A549 (cell line): Measurements from ENCODE around the gene TEAD3. TPM values are rescaled to one million over a fixed set of nuclear protein-coding genes. Genes with fewer than 3 reads are reported as not detected.

Experiments
- ATAC-seq, 2 experiments: fragments of 200-7000 bp in 1 of 2; fragments of >200 bp in 1 of 2; cut with Nextera tagmentation in 1 of 2; cut with Tn5 transposase in 1 of 2; 3 replicates each; pipeline versions ENCODE4 v1.8.0 to v1.9.1; 2018 to 2020; ENCODE audit warnings: mild to moderate bottlenecking in 1 of 2, moderate library complexity in 1 of 2
- CTCF ChIA-PET: fragments of 300-600 bp; sonication (Branson Sonifier 250); formaldehyde crosslinking; extraction: SDS; loops from one replicate; lab custom pipeline; 2021; ENCODE audit warnings: antibody characterized with exemption, inconsistent platforms; lab: Yijun Ruan, JAX
- POLR2A ChIA-PET: fragments of 350-600 bp; formaldehyde crosslinking; extraction: SDS; loops from one replicate; lab custom pipeline; 2021; ENCODE audit warnings: antibody characterized with exemption, inconsistent platforms; lab: Yijun Ruan, JAX
- DNase-seq, 2 experiments: peaks; one replicate each; pipeline versions ENCODE4 v3.0.0 to v3.0.0-alpha.2; 2011 to 2016; ENCODE audit warnings: low read depth in 1 of 2, low spot score in 1 of 2
- FAIRE-seq: peaks from 2 replicates; lab custom pipeline; 2011; peaks lifted over from hg19 to GRCh38; lab: Jason Lieb, UNC
- H3K27ac ChIP-seq, 2 experiments: fragments of >200 bp; sonication (Bioruptor Twin); formaldehyde crosslinking; 3 replicates each; pipeline ENCODE4 v1.5.1; 2016 to 2017
- H3K4me1 ChIP-seq: fragments of >200 bp; sonication (Bioruptor Twin); formaldehyde crosslinking; 3 replicates; pipeline ENCODE4 v1.6.1; 2016
- H3K4me2 ChIP-seq: fragments of >200 bp; sonication (Bioruptor Twin); formaldehyde crosslinking; 3 replicates; pipeline ENCODE4 v1.6.1; 2016
- H3K4me3 ChIP-seq: fragments of >200 bp; sonication (Bioruptor Twin); formaldehyde crosslinking; 3 replicates; pipeline ENCODE4 v1.5.1; 2016
- H3K9me3 ChIP-seq: fragments of >200 bp; sonication (Bioruptor Twin); formaldehyde crosslinking; 3 replicates; pipeline ENCODE4 v1.6.1; 2016
- CBX8 ChIP-seq: fragments of 200-600 bp; sonication (generic); IDR thresholded peaks from 2 replicates; pipeline ENCODE4 v1.6.1; 2016
- CHD2 ChIP-seq: fragments of 150-350 bp; IDR thresholded peaks from 2 replicates; pipeline ENCODE4 v1.6.1; 2014; ENCODE audit warnings: low read length; ENCODE audit not compliant: partially characterized antibody
- CHD4 ChIP-seq: fragments of 200-600 bp; sonication (generic); IDR thresholded peaks from 2 replicates; pipeline ENCODE4 v1.6.1; 2016; ENCODE audit warnings: antibody characterized with exemption, mild to moderate bottlenecking, borderline replicate concordance
- EHF ChIP-seq: fragments of 250-450 bp; sonication (Bioruptor Pico); IDR thresholded peaks from 2 replicates; pipeline ENCODE4 v1.5.0; 2020; ENCODE audit warnings: mild to moderate bottlenecking
- EHMT2 ChIP-seq: fragments of 200-600 bp; sonication (generic); IDR thresholded peaks from 2 replicates; pipeline ENCODE4 v1.6.1; 2016; ENCODE audit warnings: antibody characterized with exemption, low read depth, mild to moderate bottlenecking, moderate library complexity
- GATA3 ChIP-seq: IDR thresholded peaks from 2 replicates; pipeline ENCODE4 v1.6.1; 2012; ENCODE audit warnings: borderline replicate concordance
- HOXB5 ChIP-seq: fragments of 250-450 bp; sonication (Bioruptor Pico); IDR thresholded peaks from 2 replicates; pipeline ENCODE4 v1.5.0; 2020; ENCODE audit warnings: mild to moderate bottlenecking, moderate library complexity
- JUNB ChIP-seq: fragments of >200 bp; sonication (Bioruptor Twin); formaldehyde crosslinking; IDR thresholded peaks from 2 replicates; pipeline ENCODE4 v1.6.1; 2016
- MAFK ChIP-seq: fragments of 450-650 bp; IDR thresholded peaks from 2 replicates; pipeline ENCODE4 v1.6.1; 2014; ENCODE audit not compliant: partially characterized antibody
- MAZ ChIP-seq: fragments of 150-350 bp; IDR thresholded peaks from 2 replicates; pipeline ENCODE4 v1.6.1; 2014; ENCODE audit warnings: antibody characterized with exemption, low read depth, low read length, borderline replicate concordance
- MYC ChIP-seq: IDR thresholded peaks from 2 replicates; pipeline ENCODE4 v1.6.1; 2012; ENCODE audit warnings: mild to moderate bottlenecking, inconsistent platforms, low read length, improper control_type of control experiment, borderline replicate concordance
- NPAS2 ChIP-seq: fragments of 250-450 bp; sonication (Bioruptor Pico); IDR thresholded peaks from 2 replicates; pipeline ENCODE4 v1.8.0; 2022; ENCODE audit warnings: mild to moderate bottlenecking, moderate library complexity, borderline replicate concordance
- POLR2AphosphoS2 ChIP-seq: conservative IDR thresholded peaks from 2 replicates; pipeline ENCODE4 v1.6.1; 2012; ENCODE audit warnings: low read length, improper control_type of control experiment, inconsistent platforms
- RCOR1 ChIP-seq: fragments of 150-350 bp; IDR thresholded peaks from 2 replicates; pipeline ENCODE4 v1.6.1; 2014; ENCODE audit warnings: antibody characterized with exemption, low read length, low read depth
- RFX5 ChIP-seq: fragments of 450-650 bp; IDR thresholded peaks from 2 replicates; pipeline ENCODE4 v1.7.1; 2014; ENCODE audit warnings: antibody characterized with exemption, mild to moderate bottlenecking, moderate library complexity
- WGBS: methylation state at CpG from one replicate; pipeline ENCODE4 v1.1.6; 2017; ENCODE audit errors: missing lambda C conversion rate; 5-methylcytosine and 5-hydroxymethylcytosine counted together
- polyA plus RNA-seq, 4 experiments: library from polyadenylated mRNA; depleted of rRNA in 3 of 4; stranded (reverse); fragments of >200 nt; fragmentation: RNase III in 1 of 4; extraction: RNeasy Plus Mini Kit Qiagen cat#74134 plus additional on column Dnase treatment in 1 of 4; gene quantifications; 2 replicates in 3 of 4; 3 replicates in 1 of 4; pipeline ENCODE4 v1.2.3, GENCODE V29; 2011 to 2017
- TF ChIP-seq, protein P1 (sequence below): fragments of 450-650 bp; IDR thresholded peaks from 2 replicates; pipeline ENCODE4 v1.6.1; 2014; ENCODE audit warnings: antibody characterized with exemption
- TF ChIP-seq, protein P2 (sequence below): fragments of 250-450 bp; sonication (Bioruptor Pico); IDR thresholded peaks from 2 replicates; pipeline ENCODE4 v1.5.0; 2021; ENCODE audit warnings: mild to moderate bottlenecking, moderate library complexity, borderline replicate concordance
- TF ChIP-seq, protein P3 (sequence below): fragments of 200-600 bp; sonication (generic); IDR thresholded peaks from 2 replicates; pipeline ENCODE4 v1.6.1; 2016; ENCODE audit warnings: antibody characterized with exemption, mild to moderate bottlenecking, moderate library complexity
- TF ChIP-seq, protein P4 (sequence below): fragments of >200 bp; sonication (Bioruptor Twin); formaldehyde crosslinking; IDR thresholded peaks from 3 replicates; pipeline ENCODE4 v1.5.1; 2016
- TF ChIP-seq, protein P5 (sequence below): fragments of 250-450 bp; sonication (Bioruptor Pico); IDR thresholded peaks from 2 replicates; pipeline ENCODE4 v1.5.0; 2020; ENCODE audit warnings: low read depth, mild to moderate bottlenecking, moderate library complexity

Gene TEAD3
- polyA plus RNA-seq, 2 of the 4 experiments (the other 2 are of a cell fraction), result 2.1 to 4.2 TPM

DNA sequence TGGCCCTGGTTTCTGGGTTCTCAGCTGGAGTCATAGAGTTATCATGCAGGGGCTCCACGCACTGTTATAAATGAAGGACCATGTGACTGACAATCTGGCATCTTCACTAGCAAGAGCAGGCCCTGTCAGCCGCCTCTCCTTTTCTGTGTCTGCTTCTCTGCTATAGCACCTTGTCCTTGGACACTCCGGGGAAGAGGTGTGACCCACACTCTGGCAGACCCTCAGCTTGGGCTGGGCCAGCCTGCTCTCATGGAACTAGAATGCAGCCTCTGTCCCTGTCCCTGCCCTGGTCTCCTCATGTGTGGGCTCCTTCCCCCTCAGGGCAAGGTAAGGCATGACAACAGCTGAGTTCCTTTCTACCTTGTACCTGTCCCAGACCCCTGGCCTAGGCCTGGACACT lies 55.7 kb downstream of the TEAD3 start:
- no peaks in the 10 kb centered on the region for H3K9me3 ChIP-seq
- TF ChIP-seq, protein P1, sequence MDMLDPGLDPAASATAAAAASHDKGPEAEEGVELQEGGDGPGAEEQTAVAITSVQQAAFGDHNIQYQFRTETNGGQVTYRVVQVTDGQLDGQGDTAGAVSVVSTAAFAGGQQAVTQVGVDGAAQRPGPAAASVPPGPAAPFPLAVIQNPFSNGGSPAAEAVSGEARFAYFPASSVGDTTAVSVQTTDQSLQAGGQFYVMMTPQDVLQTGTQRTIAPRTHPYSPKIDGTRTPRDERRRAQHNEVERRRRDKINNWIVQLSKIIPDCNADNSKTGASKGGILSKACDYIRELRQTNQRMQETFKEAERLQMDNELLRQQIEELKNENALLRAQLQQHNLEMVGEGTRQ, result no peak
- TF ChIP-seq, protein P2, sequence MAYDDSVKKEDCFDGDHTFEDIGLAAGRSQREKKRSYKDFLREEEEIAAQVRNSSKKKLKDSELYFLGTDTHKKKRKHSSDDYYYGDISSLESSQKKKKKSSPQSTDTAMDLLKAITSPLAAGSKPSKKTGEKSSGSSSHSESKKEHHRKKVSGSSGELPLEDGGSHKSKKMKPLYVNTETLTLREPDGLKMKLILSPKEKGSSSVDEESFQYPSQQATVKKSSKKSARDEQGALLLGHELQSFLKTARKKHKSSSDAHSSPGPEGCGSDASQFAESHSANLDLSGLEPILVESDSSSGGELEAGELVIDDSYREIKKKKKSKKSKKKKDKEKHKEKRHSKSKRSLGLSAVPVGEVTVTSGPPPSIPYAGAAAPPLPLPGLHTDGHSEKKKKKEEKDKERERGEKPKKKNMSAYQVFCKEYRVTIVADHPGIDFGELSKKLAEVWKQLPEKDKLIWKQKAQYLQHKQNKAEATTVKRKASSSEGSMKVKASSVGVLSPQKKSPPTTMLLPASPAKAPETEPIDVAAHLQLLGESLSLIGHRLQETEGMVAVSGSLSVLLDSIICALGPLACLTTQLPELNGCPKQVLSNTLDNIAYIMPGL (CRISPR knock-in tag), result no peak
- TF ChIP-seq MYC, result no peak
- TF ChIP-seq RFX5, result no peak
- no peak for TF ChIP-seq EHF (CRISPR knock-in tag)
- no peak for TF ChIP-seq CHD4
- TF ChIP-seq MAZ, result no peak
- TF ChIP-seq, protein P3, sequence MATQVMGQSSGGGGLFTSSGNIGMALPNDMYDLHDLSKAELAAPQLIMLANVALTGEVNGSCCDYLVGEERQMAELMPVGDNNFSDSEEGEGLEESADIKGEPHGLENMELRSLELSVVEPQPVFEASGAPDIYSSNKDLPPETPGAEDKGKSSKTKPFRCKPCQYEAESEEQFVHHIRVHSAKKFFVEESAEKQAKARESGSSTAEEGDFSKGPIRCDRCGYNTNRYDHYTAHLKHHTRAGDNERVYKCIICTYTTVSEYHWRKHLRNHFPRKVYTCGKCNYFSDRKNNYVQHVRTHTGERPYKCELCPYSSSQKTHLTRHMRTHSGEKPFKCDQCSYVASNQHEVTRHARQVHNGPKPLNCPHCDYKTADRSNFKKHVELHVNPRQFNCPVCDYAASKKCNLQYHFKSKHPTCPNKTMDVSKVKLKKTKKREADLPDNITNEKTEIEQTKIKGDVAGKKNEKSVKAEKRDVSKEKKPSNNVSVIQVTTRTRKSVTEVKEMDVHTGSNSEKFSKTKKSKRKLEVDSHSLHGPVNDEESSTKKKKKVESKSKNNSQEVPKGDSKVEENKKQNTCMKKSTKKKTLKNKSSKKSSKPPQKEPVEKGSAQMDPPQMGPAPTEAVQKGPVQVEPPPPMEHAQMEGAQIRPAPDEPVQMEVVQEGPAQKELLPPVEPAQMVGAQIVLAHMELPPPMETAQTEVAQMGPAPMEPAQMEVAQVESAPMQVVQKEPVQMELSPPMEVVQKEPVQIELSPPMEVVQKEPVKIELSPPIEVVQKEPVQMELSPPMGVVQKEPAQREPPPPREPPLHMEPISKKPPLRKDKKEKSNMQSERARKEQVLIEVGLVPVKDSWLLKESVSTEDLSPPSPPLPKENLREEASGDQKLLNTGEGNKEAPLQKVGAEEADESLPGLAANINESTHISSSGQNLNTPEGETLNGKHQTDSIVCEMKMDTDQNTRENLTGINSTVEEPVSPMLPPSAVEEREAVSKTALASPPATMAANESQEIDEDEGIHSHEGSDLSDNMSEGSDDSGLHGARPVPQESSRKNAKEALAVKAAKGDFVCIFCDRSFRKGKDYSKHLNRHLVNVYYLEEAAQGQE, result no peak
- no peak for TF ChIP-seq NPAS2 (CRISPR knock-in tag)
- TF ChIP-seq CHD2, result no peak
- no peak for TF ChIP-seq GATA3
- TF ChIP-seq HOXB5 (CRISPR knock-in tag), result no peak
- no peak for TF ChIP-seq EHMT2
- no peaks in the 10 kb centered on the region for H3K4me1 ChIP-seq
- ATAC-seq (no peak), DNase-seq (no peak), FAIRE-seq (no peak)
- POLR2A ChIA-PET, result no interaction called here
- 66% methylated on average over 3 of the region's 3 CpGs for WGBS
- CTCF ChIA-PET, result interaction anchor here (1.1 to 1.7 kb wide), 3 partner anchors 8 to 14 kb away, joined by 3 to 4 read pairs (median 4); no protein-coding TSS in a partner anchor
- H3K4me3 ChIP-seq, result no peak overlapping the region
- no peak overlapping the region for H3K4me2 ChIP-seq
- H3K27ac ChIP-seq, result no peak overlapping the region

DNA sequence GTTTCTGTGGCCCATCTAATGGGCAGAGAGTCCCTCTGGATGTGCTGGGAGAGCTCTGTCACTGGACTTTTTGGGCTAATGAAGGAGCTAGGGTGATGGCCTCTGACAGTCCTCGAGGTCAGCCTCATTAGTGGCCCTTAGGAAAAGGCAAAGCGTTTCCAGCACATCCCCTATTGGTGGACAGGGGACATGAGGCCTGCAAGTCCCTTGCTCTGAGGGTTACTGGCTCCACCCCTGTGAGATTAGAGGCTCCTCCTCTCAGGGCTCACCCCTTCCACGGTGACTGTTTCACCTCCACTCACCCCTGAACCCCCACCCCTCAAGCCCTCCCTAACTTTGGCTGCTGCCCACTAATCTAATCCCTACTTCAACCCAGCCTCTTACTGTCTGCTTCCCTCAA lies 57.6 kb downstream of the TEAD3 start:
- ATAC-seq (peak; percentile 24 to 46; a peak in 3 of 6 replicates), DNase-seq (no peak)

More for the DNA sequence above, 57.6 kb downstream of the TEAD3 start:
- FAIRE-seq, result no peak
- H3K9me3 ChIP-seq, result no peaks in the 10 kb centered on the region
- H3K4me3 ChIP-seq, result no peak overlapping the region
- TF ChIP-seq JUNB (no peak), MYC (no peak), CHD4 (no peak), RCOR1 (no peak), POLR2AphosphoS2 (no peak), CBX8 (no peak), MAFK (no peak), CHD2 (no peak), EHF (CRISPR knock-in tag) (no peak), HOXB5 (CRISPR knock-in tag) (no peak)
- TF ChIP-seq, protein P3, result no peak
- TF ChIP-seq, protein P4, sequence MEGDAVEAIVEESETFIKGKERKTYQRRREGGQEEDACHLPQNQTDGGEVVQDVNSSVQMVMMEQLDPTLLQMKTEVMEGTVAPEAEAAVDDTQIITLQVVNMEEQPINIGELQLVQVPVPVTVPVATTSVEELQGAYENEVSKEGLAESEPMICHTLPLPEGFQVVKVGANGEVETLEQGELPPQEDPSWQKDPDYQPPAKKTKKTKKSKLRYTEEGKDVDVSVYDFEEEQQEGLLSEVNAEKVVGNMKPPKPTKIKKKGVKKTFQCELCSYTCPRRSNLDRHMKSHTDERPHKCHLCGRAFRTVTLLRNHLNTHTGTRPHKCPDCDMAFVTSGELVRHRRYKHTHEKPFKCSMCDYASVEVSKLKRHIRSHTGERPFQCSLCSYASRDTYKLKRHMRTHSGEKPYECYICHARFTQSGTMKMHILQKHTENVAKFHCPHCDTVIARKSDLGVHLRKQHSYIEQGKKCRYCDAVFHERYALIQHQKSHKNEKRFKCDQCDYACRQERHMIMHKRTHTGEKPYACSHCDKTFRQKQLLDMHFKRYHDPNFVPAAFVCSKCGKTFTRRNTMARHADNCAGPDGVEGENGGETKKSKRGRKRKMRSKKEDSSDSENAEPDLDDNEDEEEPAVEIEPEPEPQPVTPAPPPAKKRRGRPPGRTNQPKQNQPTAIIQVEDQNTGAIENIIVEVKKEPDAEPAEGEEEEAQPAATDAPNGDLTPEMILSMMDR, result no peak
- TF ChIP-seq, protein P5, sequence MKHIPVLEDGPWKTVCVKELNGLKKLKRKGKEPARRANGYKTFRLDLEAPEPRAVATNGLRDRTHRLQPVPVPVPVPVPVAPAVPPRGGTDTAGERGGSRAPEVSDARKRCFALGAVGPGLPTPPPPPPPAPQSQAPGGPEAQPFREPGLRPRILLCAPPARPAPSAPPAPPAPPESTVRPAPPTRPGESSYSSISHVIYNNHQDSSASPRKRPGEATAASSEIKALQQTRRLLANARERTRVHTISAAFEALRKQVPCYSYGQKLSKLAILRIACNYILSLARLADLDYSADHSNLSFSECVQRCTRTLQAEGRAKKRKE, result no peak
- TF ChIP-seq, all 56 proteins: peak for 0
- no peaks in the 10 kb centered on the region for H3K4me1 ChIP-seq
- ChIA-PET CTCF (no interaction called here), POLR2A (no interaction called here)
- no peak overlapping the region for H3K4me2 ChIP-seq
- WGBS, result 23% methylated on average over 3 of the region's 3 CpGs
- H3K27ac ChIP-seq, result no peak overlapping the region
